Esophagus squamous epithelium (tissue), 4 donors: Measurements from ENCODE around the gene AP4B1.

Experiments
- CTCF ChIP-seq, 6 experiments: fragments of 450-650 bp in 4 of 6; fragments of 200-600 bp in 2 of 6; sonication (generic) in 2 of 6; IDR thresholded peaks; one replicate each; pipeline ENCODE4 v1.5.1; 2016 to 2019; ENCODE audit warnings: antibody characterized with exemption in 6 of 6, mild to moderate bottlenecking in 4 of 6, moderate library complexity in 4 of 6
- POLR2A ChIP-seq, 4 donors: fragments of 450-650 bp; IDR thresholded peaks; one replicate each; pipeline ENCODE4 v1.6.1; 2017; ENCODE audit warnings: antibody characterized with exemption in 4 of 4, mild to moderate bottlenecking in 4 of 4, moderate library complexity in 3 of 4

- TF ChIP-seq CTCF (IDR thresholded peaks at IDR 0.05) (no peak), POLR2A (IDR thresholded peaks at IDR 0.05) (no peak)
Measured at GRCh38 chr1:113943028-113943811, 38.6 kb upstream of the AP4B1 start.
